GM19468 (cell line): ENCODE measurements around the gene THSD4.

ENCODE experiments used
- ATAC-seq: cut with Tn5 transposase; IDR thresholded peaks from one replicate; pipeline ENCODE4 v1.9.1; 2021; ENCODE audit warnings: mild to moderate bottlenecking, moderate library complexity, moderate number of reproducible peaks; ENCODE audit not compliant: unreplicated experiment; ENCODE audit errors: extremely low read depth

The THSD4 gene

DNA sequence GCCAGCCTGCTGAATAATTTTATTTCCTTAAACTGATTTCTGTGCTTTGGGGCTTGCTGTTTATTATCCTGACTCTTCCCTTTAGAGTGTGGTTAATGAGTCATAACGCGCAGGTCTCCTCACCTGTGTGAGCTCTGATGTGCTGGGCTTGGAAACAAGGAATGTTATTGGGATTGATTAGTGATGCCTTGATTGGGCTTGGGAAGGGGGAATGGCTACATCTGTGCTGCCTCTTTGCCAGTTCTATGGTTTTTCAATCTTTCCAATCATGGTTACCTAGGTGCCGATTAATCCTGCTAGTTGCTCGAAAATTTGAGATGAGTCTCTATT, 161.0 kb downstream of the THSD4 start:
- no peak for ATAC-seq

GRCh38 chr15:71278989-71279756, 163.9 kb downstream of the THSD4 start:
- ATAC-seq: no peak

GRCh38 chr15:71279757-71280141, 164.5 kb downstream of the THSD4 start:
- no peak for ATAC-seq

GRCh38 chr15:71280206-71280605, 164.9 kb downstream of the THSD4 start:
- ATAC-seq: no peak

- ATAC-seq: no peak
These were observed 166.0 kb downstream of the THSD4 start for GRCh38 chr15:71281256-71281655.

DNA sequence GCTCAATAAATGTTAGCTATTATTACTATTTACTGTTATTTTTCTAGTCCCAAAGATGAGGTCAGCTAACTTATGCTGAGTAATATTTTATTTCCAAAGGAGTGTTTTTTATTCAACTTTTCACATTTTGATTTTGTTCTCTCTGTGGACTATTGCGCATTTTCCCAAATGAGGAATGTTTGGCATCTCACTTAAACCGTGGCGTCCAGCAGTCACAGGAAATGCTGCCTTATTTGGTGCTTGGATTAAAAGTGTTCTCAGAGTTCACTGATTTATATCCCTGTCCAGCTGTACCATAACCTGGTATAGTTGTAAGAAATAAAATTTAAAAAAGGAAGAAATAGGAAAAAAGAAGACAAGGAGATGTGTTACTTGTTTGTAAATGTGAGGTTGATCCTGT, 166.8 kb downstream of the THSD4 start:
- ATAC-seq: no peak

GRCh38 chr15:71288348-71288955, 173.2 kb downstream of the THSD4 start:
- no peak for ATAC-seq

GRCh38 chr15:71290002-71290401, 174.7 kb downstream of the THSD4 start:
- no peak for ATAC-seq

DNA sequence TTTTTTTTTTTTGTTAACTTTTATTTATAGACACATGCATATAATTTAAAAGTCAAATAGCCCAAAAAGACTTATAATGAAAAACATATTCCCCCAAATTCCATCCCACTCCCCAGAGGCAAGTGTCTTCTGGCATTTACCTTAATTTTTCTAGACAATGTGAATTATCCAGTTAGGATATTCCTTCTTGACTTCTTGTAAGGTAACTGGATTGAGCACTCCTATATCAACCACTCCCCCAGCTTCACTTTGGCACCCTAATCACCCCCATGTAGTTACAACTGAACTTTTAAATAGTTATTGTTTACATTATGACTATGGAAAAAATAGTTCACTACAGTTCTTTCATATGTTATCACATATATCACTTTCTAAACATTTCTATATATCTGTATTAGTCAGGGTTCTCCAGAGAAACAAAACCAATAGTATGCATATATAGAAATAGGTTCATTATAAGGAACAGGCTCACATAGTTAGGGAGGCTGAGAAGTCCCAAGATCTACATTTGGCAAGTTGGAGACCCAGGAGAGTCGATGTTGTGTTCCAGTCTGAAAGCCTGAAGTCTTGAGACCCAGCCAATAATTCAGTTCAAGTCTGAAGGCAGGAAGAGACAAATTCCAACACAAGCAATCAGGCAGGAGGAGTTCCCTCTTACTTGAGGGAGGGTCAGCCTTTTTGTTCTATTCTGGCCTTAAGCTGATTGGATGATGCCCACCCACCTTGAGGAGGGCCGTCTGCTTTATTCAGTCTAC, 175.8 kb downstream of the THSD4 start:
- no peak for ATAC-seq

DNA sequence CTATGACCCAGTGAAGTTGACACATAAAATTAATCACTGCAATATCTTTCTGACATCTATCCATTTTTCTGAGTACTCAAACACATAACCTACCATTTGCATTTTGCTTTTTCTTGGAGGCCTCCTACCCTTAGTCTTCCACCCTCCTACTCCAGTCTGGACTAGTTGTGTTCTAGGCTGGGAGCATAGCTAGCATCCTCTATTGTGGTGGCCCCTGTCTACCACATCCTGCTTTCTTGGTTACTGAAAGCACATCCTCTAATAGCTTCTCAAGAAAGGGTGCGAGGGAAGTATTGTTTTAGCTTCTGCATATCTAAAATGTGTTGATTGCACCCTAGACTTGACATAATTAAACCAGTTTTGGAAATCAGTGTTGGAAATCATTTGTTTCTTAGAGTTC, 176.5 kb downstream of the THSD4 start:
- ATAC-seq: no peak

DNA sequence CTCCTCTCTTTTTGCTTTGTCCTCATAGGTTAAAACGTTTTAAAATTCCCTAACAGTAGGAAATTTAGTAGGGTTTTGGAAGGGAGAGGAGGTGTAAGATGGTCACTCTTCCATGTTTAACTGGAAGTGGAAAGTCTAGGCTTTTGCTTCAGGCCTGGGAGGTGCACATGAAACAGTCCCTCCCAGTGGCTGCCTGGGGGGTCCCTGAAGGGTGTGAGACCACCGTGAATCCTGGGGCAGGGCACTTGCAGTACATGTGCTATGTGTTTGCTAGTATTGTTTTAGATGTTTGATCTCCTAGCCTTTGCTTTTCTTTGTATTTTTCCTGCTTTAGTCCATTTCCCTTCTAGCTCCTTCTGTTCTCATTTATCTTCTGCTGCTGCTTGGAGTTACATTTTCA, 178.5 kb downstream of the THSD4 start:
- ATAC-seq: no peak

DNA sequence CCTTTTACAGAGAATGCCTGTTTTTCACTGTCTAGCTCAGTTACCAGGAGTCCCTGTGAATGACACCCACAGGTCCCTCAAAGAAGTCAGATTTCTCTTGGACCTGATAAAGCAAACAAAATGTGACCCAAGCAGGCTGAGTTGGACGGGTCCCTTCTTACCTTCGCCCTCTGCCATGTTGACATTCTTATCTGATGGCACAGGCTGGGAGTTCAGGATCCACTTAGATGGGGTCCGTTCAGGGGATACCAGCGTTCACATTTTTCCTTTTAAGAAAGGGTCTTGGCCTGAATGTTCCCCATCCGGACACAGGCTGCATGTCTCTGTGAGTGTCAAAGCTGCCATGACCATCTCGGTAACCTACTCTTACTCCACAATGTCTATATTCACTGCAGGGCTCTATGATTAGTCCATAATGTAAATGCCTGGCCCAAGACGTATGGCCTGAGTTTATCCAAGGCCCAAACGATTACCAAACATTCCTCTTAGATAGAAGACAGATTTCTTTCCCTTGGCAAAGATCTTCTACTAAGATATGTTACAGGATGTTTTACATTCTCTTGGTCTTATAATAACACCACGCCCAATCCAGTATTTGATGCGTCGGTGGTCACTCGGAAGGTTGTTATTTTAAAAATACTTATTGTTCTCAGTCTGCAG, 179.1 kb downstream of the THSD4 start:
- ATAC-seq: no peak

DNA sequence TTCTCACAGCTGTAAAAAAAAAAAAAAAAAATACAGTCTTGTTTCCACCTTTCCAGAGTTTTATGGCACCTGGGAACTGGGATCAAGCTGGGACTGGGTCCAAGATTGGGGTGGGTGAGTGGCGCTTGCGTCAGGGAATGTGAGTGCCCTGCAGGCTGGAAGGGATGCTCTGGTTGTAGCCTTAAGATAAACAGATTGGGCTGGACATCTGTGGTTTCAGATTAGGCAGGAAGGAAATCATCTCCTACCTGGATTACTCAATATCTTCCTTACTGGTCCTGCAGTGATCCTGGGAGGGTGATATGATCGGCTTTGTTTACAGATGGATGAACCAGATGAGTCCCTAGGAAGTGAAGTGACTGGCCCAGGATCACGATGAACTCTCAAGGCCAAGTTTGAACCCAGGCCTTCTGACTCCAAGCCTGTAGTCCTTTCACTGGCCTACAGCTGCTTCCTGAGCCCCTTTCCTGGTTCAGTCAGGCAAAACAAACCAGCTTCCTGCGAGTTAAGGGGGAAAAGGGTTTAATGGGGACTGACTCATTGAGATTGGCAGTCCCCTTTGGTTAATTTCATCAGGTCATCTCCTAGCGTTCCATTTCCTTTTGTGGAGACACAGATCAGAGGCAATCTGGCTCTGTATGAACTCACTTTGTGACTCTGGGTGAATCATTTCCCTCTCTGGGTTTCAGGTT, 179.8 kb downstream of the THSD4 start:
- ATAC-seq: no peak

GRCh38 chr15:71295603-71296314, 180.5 kb downstream of the THSD4 start:
- no peak for ATAC-seq

DNA sequence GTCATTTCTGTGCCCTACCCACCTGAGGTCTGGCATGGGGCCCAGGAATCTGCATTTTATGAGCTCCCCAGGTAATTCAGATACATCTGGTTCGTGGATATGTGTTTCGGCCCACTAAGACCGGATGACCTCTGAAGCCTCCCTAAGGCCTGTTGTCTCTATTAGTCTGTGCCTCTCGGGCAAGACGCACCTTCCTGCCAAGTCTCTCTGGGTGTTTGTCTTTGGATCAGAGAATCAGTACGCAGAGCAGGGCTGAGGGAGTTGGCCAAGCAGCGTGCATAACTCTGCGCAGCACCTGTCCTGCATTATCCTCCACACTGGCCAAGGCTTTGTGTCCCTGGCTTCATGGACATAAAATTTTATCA, 181.0 kb downstream of the THSD4 start:
- ATAC-seq: no peak

DNA sequence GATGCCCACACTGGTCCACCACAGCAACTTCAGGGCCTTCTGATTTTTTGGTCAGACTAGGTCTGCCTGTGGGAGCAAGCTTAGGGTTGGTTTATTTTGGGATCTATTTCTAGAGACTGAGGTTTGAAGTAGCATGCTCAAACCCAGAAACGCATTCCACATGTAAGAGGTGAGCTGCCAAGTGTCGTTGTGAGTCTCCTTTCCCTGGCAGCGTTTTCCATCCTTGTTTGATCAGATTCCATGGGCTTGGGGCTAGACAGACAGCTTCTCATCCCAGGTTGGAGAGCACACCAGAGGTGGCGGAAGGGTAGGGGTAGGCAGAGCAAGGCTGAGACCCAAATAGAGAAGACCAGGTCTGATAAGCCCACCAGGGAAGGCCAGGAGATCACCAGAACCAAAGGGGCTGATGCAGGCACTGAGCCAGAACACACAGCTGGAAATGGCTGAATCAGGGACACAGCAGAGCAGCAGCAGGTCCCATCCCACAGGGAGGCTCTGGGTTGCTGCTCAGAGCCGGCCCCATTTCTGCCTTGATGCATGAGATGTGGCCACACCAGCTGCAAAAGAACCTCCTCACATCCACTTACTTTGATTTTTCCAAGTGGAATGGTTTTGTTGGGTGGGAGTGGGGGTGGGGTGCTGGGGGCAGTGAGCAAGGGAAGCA, 186.8 kb downstream of the THSD4 start:
- no peak for ATAC-seq

DNA sequence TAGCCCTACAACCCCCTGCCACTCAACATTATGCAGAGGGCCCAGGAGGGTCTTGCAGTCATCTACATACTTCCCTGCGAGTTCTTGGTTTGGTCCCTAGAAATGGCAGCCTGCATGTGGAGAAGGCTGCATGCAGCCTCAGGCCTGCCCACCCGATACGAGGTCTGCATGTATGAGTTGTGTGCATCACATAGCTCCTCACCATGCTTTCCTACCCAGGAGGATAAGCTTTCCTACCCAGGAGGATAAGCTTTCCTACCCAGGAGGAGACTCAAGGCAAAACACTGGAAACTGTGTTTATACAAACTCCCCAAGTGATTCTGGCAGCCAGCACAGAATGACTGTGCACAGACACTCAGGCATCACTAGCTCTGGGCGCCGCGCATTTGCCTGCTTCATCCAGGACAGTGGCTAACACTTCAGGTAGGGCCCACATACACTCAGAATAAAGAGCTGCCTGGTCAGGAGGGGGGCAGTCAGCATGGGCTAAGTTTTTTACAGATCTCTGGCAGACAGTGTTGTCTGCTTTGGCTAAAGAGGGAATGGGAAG, 187.7 kb downstream of the THSD4 start:
- no peak for ATAC-seq

GRCh38 chr15:71303977-71304376, 188.7 kb downstream of the THSD4 start:
- ATAC-seq: no peak

DNA sequence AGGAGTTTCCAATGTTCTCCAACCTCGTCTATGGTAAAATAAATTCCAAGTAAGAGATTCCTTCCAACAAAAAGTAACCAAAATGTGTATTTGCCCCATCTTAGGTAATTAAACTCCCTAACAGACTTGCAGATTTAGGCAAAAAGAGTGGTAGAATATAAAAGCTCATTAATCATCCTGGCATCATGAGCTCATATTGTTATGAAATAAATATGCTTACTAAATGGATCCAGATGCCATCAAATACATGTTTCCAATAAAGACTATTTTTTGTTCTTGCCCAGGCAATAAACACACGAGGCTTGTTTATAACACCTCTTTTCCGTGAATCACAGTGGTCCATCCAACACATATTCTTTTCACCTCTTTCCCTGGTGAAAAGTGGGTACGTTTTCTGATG, 189.4 kb downstream of the THSD4 start:
- no peak for ATAC-seq
